Neural cell (in vitro differentiated cells): ENCODE measurements around the gene MTTP. TPM values are rescaled to one million over a fixed set of nuclear protein-coding genes. Genes with fewer than 3 reads are reported as not detected.

Source experiments
- H2AFZ ChIP-seq: fragments of 200-600, 300-800 bp; sonication (generic), shearing (Covaris generic); 2 replicates; pipeline ENCODE4 v1.6.0; 2014; ENCODE audit warnings: low read depth, mild to moderate bottlenecking, antibody characterized with exemption, low read length, moderate library complexity
- H3F3A ChIP-seq: fragments of 200-600 bp; shearing (Covaris generic); 2 replicates; pipeline ENCODE4 v1.6.1; 2016; ENCODE audit warnings: mild to moderate bottlenecking, moderate library complexity, mixed read lengths, antibody characterized with exemption, low read length; ENCODE audit not compliant: insufficient read depth, poor library complexity, severe bottlenecking
- H3K27ac ChIP-seq: fragments of 200-600, 300-800 bp; sonication (generic), shearing (Covaris generic); 2 replicates; pipeline ENCODE4 v1.5.1; 2014; ENCODE audit warnings: mild to moderate bottlenecking, low read length, moderate library complexity
- H3K27me3 ChIP-seq: fragments of 300-800, 200-600 bp; sonication (generic), shearing (Covaris generic); 2 replicates; pipeline ENCODE4 v1.6.0; 2014; ENCODE audit warnings: mild to moderate bottlenecking, low read depth, low read length, moderate library complexity; ENCODE audit not compliant: insufficient read depth
- H3K36me3 ChIP-seq: fragments of 300-800, 200-600 bp; sonication (generic), shearing (Covaris generic); 2 replicates; pipeline ENCODE4 v1.5.1; 2014; ENCODE audit warnings: mild to moderate bottlenecking, antibody characterized with exemption, low read length, moderate library complexity; ENCODE audit not compliant: insufficient read depth
- H3K4me2 ChIP-seq: fragments of 300-800, 200-600 bp; sonication (generic), shearing (Covaris generic); 2 replicates; pipeline ENCODE4 v1.6.0; 2014; ENCODE audit warnings: mild to moderate bottlenecking, low read length
- H3K4me3 ChIP-seq: fragments of 300-800, 200-600 bp; sonication (generic), shearing (Covaris generic); 2 replicates; pipeline ENCODE4 v1.5.1; 2014; ENCODE audit warnings: mild to moderate bottlenecking, low read length, moderate library complexity
- H3K79me2 ChIP-seq: fragments of 200-600 bp; shearing (Covaris generic); replicated peaks from 2 replicates; pipeline ENCODE4 v1.6.0; 2014; ENCODE audit warnings: mild to moderate bottlenecking, low read length, moderate library complexity; ENCODE audit not compliant: insufficient read depth
- H3K9ac ChIP-seq: fragments of 300-800, 200-600 bp; sonication (generic), shearing (Covaris generic); 2 replicates; pipeline ENCODE4 v1.6.1; 2016; ENCODE audit warnings: mild to moderate bottlenecking, low read length, mixed read lengths
- H3K9me2 ChIP-seq: fragments of 200-600 bp; shearing (Covaris generic); 2 replicates; pipeline ENCODE4 v1.6.1; 2016; ENCODE audit warnings: mild to moderate bottlenecking, low read length, mixed read lengths; ENCODE audit not compliant: insufficient read depth
- H3K9me3 ChIP-seq: fragments of 200-600, 300-800 bp; sonication (generic), shearing (Covaris generic); 2 replicates; pipeline ENCODE4 v1.6.1; 2016; ENCODE audit warnings: mild to moderate bottlenecking, mixed run types, low read length, moderate library complexity, mixed read lengths
- H4K20me1 ChIP-seq: fragments of 200-600 bp; shearing (Covaris generic); 2 replicates; pipeline ENCODE4 v1.6.1; 2016; ENCODE audit warnings: mild to moderate bottlenecking, mixed run types; ENCODE audit not compliant: insufficient read depth
- CTCF ChIP-seq: fragments of 450-650 bp; IDR thresholded peaks from 2 replicates; pipeline ENCODE4 v1.5.1; 2014; ENCODE audit warnings: antibody characterized with exemption, mild to moderate bottlenecking, moderate library complexity; ENCODE audit not compliant: poor library complexity, severe bottlenecking
- EP300 ChIP-seq: fragments of 450-650 bp; conservative IDR thresholded peaks from 2 replicates; pipeline ENCODE4 v1.6.1; 2014; ENCODE audit warnings: antibody characterized with exemption, mild to moderate bottlenecking, moderate library complexity; ENCODE audit not compliant: poor library complexity, severe bottlenecking
- EZH2 ChIP-seq: fragments of 200-600, 300-800 bp; shearing (Covaris generic), sonication (generic); IDR thresholded peaks from 2 replicates; pipeline ENCODE4 v1.6.1; 2014; ENCODE audit warnings: antibody characterized with exemption, low read length, borderline replicate concordance, mild to moderate bottlenecking; ENCODE audit not compliant: insufficient read depth, poor library complexity, severe bottlenecking
- MXI1 ChIP-seq: fragments of 450-650 bp; conservative IDR thresholded peaks from 2 replicates; pipeline ENCODE4 v1.6.1; 2014; ENCODE audit warnings: antibody characterized with exemption, mild to moderate bottlenecking; ENCODE audit not compliant: poor library complexity, severe bottlenecking
- POLR2AphosphoS5 ChIP-seq: IDR thresholded peaks from 2 replicates; pipeline ENCODE4 v1.6.1; 2012
- RAD21 ChIP-seq: fragments of 450-650 bp; conservative IDR thresholded peaks from 2 replicates; pipeline ENCODE4 v1.6.1; 2014; ENCODE audit warnings: antibody characterized with exemption, mild to moderate bottlenecking, moderate library complexity
- REST ChIP-seq: IDR thresholded peaks from 2 replicates; pipeline ENCODE4 v1.6.1; 2012; ENCODE audit warnings: borderline replicate concordance
- SMC3 ChIP-seq: fragments of 450-650 bp; conservative IDR thresholded peaks from 2 replicates; pipeline ENCODE4 v1.6.1; 2014; ENCODE audit warnings: antibody characterized with exemption, mild to moderate bottlenecking, moderate library complexity; ENCODE audit not compliant: poor library complexity
- TAF1 ChIP-seq: IDR thresholded peaks from 2 replicates; pipeline ENCODE4 v1.6.1; 2012; ENCODE audit warnings: low read depth
- polyA plus RNA-seq: library from polyadenylated mRNA; depleted of rRNA; stranded (reverse); fragments of >200 nt; gene quantifications from 2 replicates; pipeline ENCODE4 v1.2.3, GENCODE V29; 2014

Gene MTTP
- polyA plus RNA-seq, 1 donor from 2014 or later: 1.2 TPM

DNA sequence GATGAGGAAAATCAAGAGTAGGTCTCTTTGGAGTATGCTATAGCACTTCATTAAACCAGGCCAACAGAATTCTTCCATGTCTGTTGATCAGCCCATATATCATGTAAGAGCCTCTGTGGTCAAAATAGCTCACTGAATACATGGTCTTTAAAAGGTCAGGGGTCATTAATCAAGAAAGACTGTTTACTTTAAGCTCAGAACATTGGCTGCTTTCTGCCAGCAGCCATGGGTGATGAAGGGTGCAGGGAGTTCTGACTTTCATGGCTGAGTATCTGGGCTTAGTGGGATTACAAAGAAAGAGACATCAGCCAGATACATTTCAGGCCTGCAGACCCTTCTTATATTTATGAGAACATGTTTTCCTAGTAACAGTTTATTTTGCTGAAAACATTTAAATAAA lies 90.1 kb downstream of the MTTP start:
- H3K9ac ChIP-seq: no peak overlapping the region
- H3K4me2 ChIP-seq: no peak overlapping the region
- H3K9me2 ChIP-seq: no peaks in the 10 kb centered on the region
- H3F3A ChIP-seq: no peaks in the 10 kb centered on the region
- H2AFZ ChIP-seq: no peak overlapping the region
- H3K36me3 ChIP-seq: no peaks in the 10 kb centered on the region
- H3K79me2 ChIP-seq: no peaks in the 10 kb centered on the region
- H3K4me3 ChIP-seq: no peak overlapping the region
- no peak for TF ChIP-seq TAF1
- TF ChIP-seq EZH2: no peak
- no peak for TF ChIP-seq REST
- no peak overlapping the region for H3K27ac ChIP-seq
- no peaks in the 10 kb centered on the region for H3K27me3 ChIP-seq
- no peaks in the 10 kb centered on the region for H4K20me1 ChIP-seq
- no peaks in the 10 kb centered on the region for H3K9me3 ChIP-seq

DNA sequence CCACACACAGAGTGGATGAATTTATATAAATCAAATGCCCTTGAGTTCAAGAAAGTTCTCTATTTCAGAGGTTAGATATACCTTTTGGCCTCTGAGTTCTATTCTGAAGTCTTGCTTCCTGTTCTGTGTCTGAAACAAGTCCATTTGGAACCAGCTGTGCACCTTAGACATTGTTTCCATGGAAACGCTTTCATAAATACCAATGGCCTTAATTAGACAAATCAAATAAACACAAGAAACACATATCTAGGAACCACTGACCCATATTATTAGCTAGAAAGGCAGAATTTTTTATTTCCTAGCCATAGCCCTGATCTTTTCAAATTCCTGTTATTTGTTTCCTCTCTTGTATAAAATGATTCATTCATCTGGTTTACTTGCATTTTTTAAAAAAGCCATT lies 91.4 kb downstream of the MTTP start:
- Histone ChIP-seq H4K20me1 (no peaks in the 10 kb centered on the region), H3K9ac (no peak overlapping the region), H3K9me2 (no peaks in the 10 kb centered on the region), H3K27ac (no peak overlapping the region), H3K79me2 (no peaks in the 10 kb centered on the region), H3K4me2 (no peak overlapping the region), H3K4me3 (no peak overlapping the region), H3K36me3 (no peaks in the 10 kb centered on the region), H2AFZ (no peak overlapping the region), H3K27me3 (no peaks in the 10 kb centered on the region), H3K9me3 (no peaks in the 10 kb centered on the region), H3F3A (no peaks in the 10 kb centered on the region)
- TF ChIP-seq MXI1 (no peak), POLR2AphosphoS5 (no peak), TAF1 (no peak), EZH2 (no peak), CTCF (no peak), RAD21 (no peak), EP300 (no peak), SMC3 (no peak), REST (no peak)
